IMR-90 (cell line): ENCODE measurements around the gene OSBPL9. TPM values are rescaled to one million over a fixed set of nuclear protein-coding genes. Genes with fewer than 3 reads are reported as not detected.
A peak's percentile ranks its signal among the peaks of the same experiment; 100 is the strongest.

ENCODE experiments used
- ATAC-seq: fragments of 200-7000 bp; cut with Tn5 transposase; 2 replicates; pipeline ENCODE4 v1.9.1; 2020; ENCODE audit warnings: low read depth, mild to moderate bottlenecking, moderate library complexity
- BruUV-seq: library from RNA; stranded (reverse); fragments of 400-500 nt; replicated peaks from 2 replicates; lab custom pipeline; 2021; lab: Mats Ljungman, UMichigan
- CTCF ChIA-PET: fragments of 300-600 bp; formaldehyde crosslinking; extraction: SDS; loops from one replicate; lab custom pipeline; 2021; ENCODE audit warnings: antibody characterized with exemption; lab: Yijun Ruan, JAX
- POLR2A ChIA-PET: fragments of 300-600 bp; sonication (Branson Sonifier 250); formaldehyde crosslinking; loops from one replicate; lab custom pipeline; 2022; ENCODE audit warnings: antibody characterized with exemption; ENCODE audit not compliant: unreplicated experiment; lab: Charles Lee
- DNase-seq: peaks from one replicate; pipeline ENCODE4 v3.0.0; 2013
- H2AFZ ChIP-seq: replicated peaks from 2 replicates; pipeline ENCODE3; 2013; ENCODE audit warnings: low read length, mild to moderate bottlenecking; ENCODE audit not compliant: poor library complexity
- H2AK5ac ChIP-seq: 2 replicates; pipeline ENCODE4 v1.6.1; 2013; ENCODE audit warnings: low read depth, low read length, inconsistent platforms
- H2AK9ac ChIP-seq: replicated peaks from 2 replicates; pipeline ENCODE3; 2013; ENCODE audit warnings: mild to moderate bottlenecking, low read depth, low read length, moderate library complexity; ENCODE audit not compliant: poor library complexity
- H2BK120ac ChIP-seq: 2 replicates; pipeline ENCODE4 v1.6.1; 2013; ENCODE audit warnings: low read depth, low read length, inconsistent platforms
- H2BK15ac ChIP-seq: 3 replicates; pipeline ENCODE4 v1.6.1; 2013; ENCODE audit warnings: low read depth, low read length, inconsistent platforms
- H2BK20ac ChIP-seq: 2 replicates; pipeline ENCODE4 v1.6.1; 2013; ENCODE audit warnings: low read depth, mild to moderate bottlenecking, inconsistent platforms, low read length, moderate library complexity
- H2BK5ac ChIP-seq: 2 replicates; pipeline ENCODE4 v1.6.1; 2013; ENCODE audit warnings: mild to moderate bottlenecking, low read depth, low read length, inconsistent platforms; ENCODE audit not compliant: poor library complexity, severe bottlenecking
- H3K14ac ChIP-seq: replicated peaks from 2 replicates; pipeline ENCODE4 v1.6.1; 2013; ENCODE audit warnings: low read depth, low read length, inconsistent platforms
- H3K18ac ChIP-seq: 2 replicates; pipeline ENCODE4 v1.6.1; 2013; ENCODE audit warnings: low read depth, low read length, control low read depth
- H3K23ac ChIP-seq: 2 replicates; pipeline ENCODE4 v1.6.1; 2013; ENCODE audit warnings: low read depth, low read length, inconsistent platforms
- H3K27ac ChIP-seq: 2 replicates; pipeline ENCODE4 v1.5.1; 2013; ENCODE audit warnings: mild to moderate bottlenecking, control low read depth, low read length; ENCODE audit not compliant: insufficient read depth
- H3K27me3 ChIP-seq: 2 replicates; pipeline ENCODE4 v1.6.1; 2013; ENCODE audit warnings: low read length; ENCODE audit not compliant: control insufficient read depth, insufficient read depth
- H3K36me3 ChIP-seq: 2 replicates; pipeline ENCODE4 v1.6.1; 2013; ENCODE audit warnings: low read length, mixed read lengths; ENCODE audit not compliant: control insufficient read depth, insufficient read depth
- H3K4ac ChIP-seq: 2 replicates; pipeline ENCODE4 v1.6.1; 2013; ENCODE audit warnings: low read depth, low read length, inconsistent platforms
- H3K4me1 ChIP-seq: 2 replicates; pipeline ENCODE4 v1.6.1; 2013; ENCODE audit warnings: low read length, mixed read lengths; ENCODE audit not compliant: control insufficient read depth, insufficient read depth
- H3K4me2 ChIP-seq: 2 replicates; pipeline ENCODE4 v1.6.1; 2013; ENCODE audit warnings: low read depth, mild to moderate bottlenecking, control low read depth, low read length, moderate library complexity
- H3K4me3 ChIP-seq: 2 replicates; pipeline ENCODE4 v1.5.1; 2013; ENCODE audit warnings: low read depth, mild to moderate bottlenecking, control low read depth, low read length, moderate library complexity; ENCODE audit not compliant: insufficient read depth
- H3K56ac ChIP-seq: 2 replicates; pipeline ENCODE4 v1.6.1; 2013; ENCODE audit warnings: low read length, inconsistent platforms; ENCODE audit not compliant: insufficient read depth; ENCODE audit errors: extremely low read depth
- H3K79me1 ChIP-seq, 2 experiments: 2 replicates each; pipeline ENCODE4 v1.6.1; 2013; ENCODE audit warnings: low read length in 2 of 2, inconsistent platforms in 1 of 2, low read depth in 1 of 2
- H3K9ac ChIP-seq: 2 replicates; pipeline ENCODE4 v1.6.1; 2013; ENCODE audit warnings: low read depth, low read length, control low read depth
- H3K9me1 ChIP-seq: 2 replicates; pipeline ENCODE4 v1.6.1; 2013; ENCODE audit warnings: low read length, inconsistent platforms; ENCODE audit not compliant: insufficient read depth
- H3K9me3 ChIP-seq: 2 replicates; pipeline ENCODE4 v1.6.1; 2013; ENCODE audit warnings: low read length; ENCODE audit not compliant: control insufficient read depth, insufficient read depth
- H4K20me1 ChIP-seq: 2 replicates; pipeline ENCODE4 v1.6.1; 2013; ENCODE audit warnings: low read length, inconsistent platforms; ENCODE audit not compliant: insufficient read depth
- H4K5ac ChIP-seq: 2 replicates; pipeline ENCODE4 v1.6.1; 2013; ENCODE audit warnings: mild to moderate bottlenecking, low read depth, low read length, control low read depth
- H4K8ac ChIP-seq, 2 experiments: 2 replicates each; pipeline ENCODE4 v1.6.1; 2013; ENCODE audit warnings: low read depth in 2 of 2, low read length in 2 of 2, control low read depth in 1 of 2, inconsistent platforms in 1 of 2
- H4K91ac ChIP-seq: 2 replicates; pipeline ENCODE4 v1.6.1; 2013; ENCODE audit warnings: low read depth, low read length, inconsistent platforms; ENCODE audit not compliant: insufficient read depth
- CTCF ChIP-seq: conservative IDR thresholded peaks from 2 replicates; pipeline ENCODE4 v1.5.1; 2012; ENCODE audit warnings: mild to moderate bottlenecking, low read depth, low read length, improper control_type of control experiment
- NFE2L2 ChIP-seq: fragments of 150-350 bp; IDR thresholded peaks from 2 replicates; pipeline ENCODE4 v1.6.1; 2016; ENCODE audit warnings: low read depth, mild to moderate bottlenecking, low read length
- RAD21 ChIP-seq: IDR thresholded peaks from 2 replicates; pipeline ENCODE4 v1.6.1; 2012; ENCODE audit warnings: low read length, improper control_type of control experiment
- SMC3 ChIP-seq: fragments of 150-350 bp; IDR thresholded peaks from 2 replicates; pipeline ENCODE4 v1.6.1; 2016; ENCODE audit warnings: low read depth, mild to moderate bottlenecking, antibody characterized with exemption, low read length, moderate library complexity
- WGBS, 2 experiments: methylation state at CpG; one replicate each; pipeline versions ENCODE4 v1.1.5 to v1.1.7; 2013; ENCODE audit warnings: missing lambda C conversion rate in 2 of 2; ENCODE audit not compliant: insufficient read length in 1 of 2; ENCODE audit errors: extremely low coverage in 2 of 2; 5-methylcytosine and 5-hydroxymethylcytosine counted together
- dilution Hi-C: fragments of 300-500 bp; cut with HindIII; formaldehyde crosslinking; loops from one replicate; pipeline ENCODE4 v1.14.3; 2018; ENCODE audit warnings: low sequenced_read_pairs; ENCODE audit not compliant: unreplicated experiment
- in situ Hi-C: fragments of 300-500 bp; cut with MboI; formaldehyde crosslinking; loops from 3 replicates; pipeline ENCODE4 v1.14.3; 2019; ENCODE audit warnings: low sequenced_read_pairs, inconsistent platforms, mixed read lengths
- intact Hi-C: fragments of 100-400 bp; cut with micrococcal nuclease; formaldehyde crosslinking; loops from 2 replicates; pipeline ENCODE4 v1.10.0; 2022
- polyA plus RNA-seq, 3 experiments: library from polyadenylated mRNA; depleted of rRNA; stranded (reverse); fragments of >200 nt; gene quantifications; 2 replicates each; pipeline ENCODE4 v1.2.3, GENCODE V29; 2012; ENCODE audit warnings: low replicate concordance in 1 of 3
- total RNA-seq: library from RNA; depleted of rRNA; stranded (reverse); fragments of >200 nt; gene quantifications from 2 replicates; pipeline ENCODE4 v1.2.3, GENCODE V29; 2012

The OSBPL9 gene
- total and polyA plus RNA-seq, 2 of the 4 experiments (the other 2 are of a cell fraction) = 51.4 to 127 TPM

DNA sequence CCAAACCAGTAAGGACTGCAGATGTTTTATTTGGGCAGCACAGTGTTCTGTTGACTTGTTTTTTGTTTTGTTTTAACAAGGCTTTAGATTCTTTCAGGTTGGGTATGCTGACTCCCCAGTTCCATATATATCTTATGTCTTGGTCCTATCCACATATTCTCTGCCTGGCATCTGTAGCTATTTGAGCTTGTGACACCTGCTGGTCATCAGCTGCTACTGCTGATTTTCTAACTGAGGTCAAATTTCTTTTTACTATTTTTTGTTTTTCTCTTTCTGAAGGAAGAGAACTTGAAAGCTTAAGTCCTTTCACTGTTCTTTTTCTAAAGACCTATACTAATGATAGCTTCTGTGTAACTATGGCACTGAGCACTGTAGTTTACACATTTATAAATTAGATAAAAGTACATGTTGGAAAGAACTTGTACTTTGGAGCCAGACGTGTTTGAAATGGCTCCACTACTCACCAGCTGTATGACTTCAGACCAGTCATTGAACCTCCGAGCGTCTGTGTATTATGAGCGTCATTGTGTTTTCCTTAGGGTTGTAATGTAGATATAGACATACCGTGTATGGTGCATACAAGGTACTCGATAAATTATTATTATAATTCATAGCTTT is 152.2 kb downstream of the OSBPL9 start:
- in situ Hi-C loops = no loop called here

More for the DNA sequence above, 152.2 kb downstream of the OSBPL9 start:
- H3K4ac ChIP-seq = no peak overlapping the region
- ChIA-PET CTCF (interaction anchor here (0.5 to 1.9 kb wide), 14 partner anchors 8 to 550 kb away, joined by 3 to 9 read pairs (median 4); no protein-coding TSS in a partner anchor), POLR2A (no interaction called here)
- H4K91ac ChIP-seq = no peak overlapping the region
- no peak overlapping the region for H2BK5ac ChIP-seq
- no peak overlapping the region for H3K14ac ChIP-seq
- H4K20me1 ChIP-seq = no peaks in the 10 kb centered on the region
- peaks cover 7% of the 10 kb centered on the region for H3K9me1 ChIP-seq
- no peak overlapping the region for H3K56ac ChIP-seq
- H4K8ac ChIP-seq = no peak overlapping the region
- H3K79me1 ChIP-seq = peaks cover 12 to 32% of the 10 kb centered on the region in 2 experiments; a peak in 3 of 4 replicates
- WGBS, 2 experiments = no CpG with 5 or more reads among the region's 6 CpGs
- no peak overlapping the region for H2BK120ac ChIP-seq
- no TSS peak for BruUV-seq
- H3K27ac ChIP-seq = no peak overlapping the region
- no peak overlapping the region for H4K5ac ChIP-seq
- no peak overlapping the region for H2AFZ ChIP-seq
- ATAC-seq = peak; percentile 97
- no peak overlapping the region for H3K9ac ChIP-seq
- H3K23ac ChIP-seq = no peak overlapping the region
- no peaks in the 10 kb centered on the region for H3K9me3 ChIP-seq
- no peak overlapping the region for H3K18ac ChIP-seq
- H3K4me1 ChIP-seq = no peaks in the 10 kb centered on the region; the same call in 1 of the 2 replicates
- no peak overlapping the region for H3K4me3 ChIP-seq
- peaks cover 19% of the 10 kb centered on the region for H3K36me3 ChIP-seq
- peak; percentile 80 for DNase-seq
- intact Hi-C loops = loop anchor here (1.0 kb wide), 1 partner anchor 142 kb away; no protein-coding TSS in a partner anchor
- H2BK20ac ChIP-seq = no peak overlapping the region
- no peak overlapping the region for H2AK9ac ChIP-seq
- TF ChIP-seq RAD21 = peak; percentile 80
- peak; percentile 78 for TF ChIP-seq CTCF
- TF ChIP-seq NFE2L2 = no peak
- TF ChIP-seq SMC3 = peak; percentile 90
- dilution Hi-C loops = no loop called here
- no peak overlapping the region for H2AK5ac ChIP-seq
- no peak overlapping the region for H3K4me2 ChIP-seq
- no peaks in the 10 kb centered on the region for H3K27me3 ChIP-seq
- H2BK15ac ChIP-seq = no peak overlapping the region
